NCI-H1092 treated with DMSO at 0.1 percent for 48 hours (cell line): ENCODE results near the gene APCDD1.
A peak's percentile ranks its signal among the peaks of the same experiment; 100 is the strongest.

Experiments used
- DNase-seq: peaks from one replicate; lab custom pipeline; 2025; lab: John Stamatoyannopoulos, UW

The APCDD1 gene

DNA sequence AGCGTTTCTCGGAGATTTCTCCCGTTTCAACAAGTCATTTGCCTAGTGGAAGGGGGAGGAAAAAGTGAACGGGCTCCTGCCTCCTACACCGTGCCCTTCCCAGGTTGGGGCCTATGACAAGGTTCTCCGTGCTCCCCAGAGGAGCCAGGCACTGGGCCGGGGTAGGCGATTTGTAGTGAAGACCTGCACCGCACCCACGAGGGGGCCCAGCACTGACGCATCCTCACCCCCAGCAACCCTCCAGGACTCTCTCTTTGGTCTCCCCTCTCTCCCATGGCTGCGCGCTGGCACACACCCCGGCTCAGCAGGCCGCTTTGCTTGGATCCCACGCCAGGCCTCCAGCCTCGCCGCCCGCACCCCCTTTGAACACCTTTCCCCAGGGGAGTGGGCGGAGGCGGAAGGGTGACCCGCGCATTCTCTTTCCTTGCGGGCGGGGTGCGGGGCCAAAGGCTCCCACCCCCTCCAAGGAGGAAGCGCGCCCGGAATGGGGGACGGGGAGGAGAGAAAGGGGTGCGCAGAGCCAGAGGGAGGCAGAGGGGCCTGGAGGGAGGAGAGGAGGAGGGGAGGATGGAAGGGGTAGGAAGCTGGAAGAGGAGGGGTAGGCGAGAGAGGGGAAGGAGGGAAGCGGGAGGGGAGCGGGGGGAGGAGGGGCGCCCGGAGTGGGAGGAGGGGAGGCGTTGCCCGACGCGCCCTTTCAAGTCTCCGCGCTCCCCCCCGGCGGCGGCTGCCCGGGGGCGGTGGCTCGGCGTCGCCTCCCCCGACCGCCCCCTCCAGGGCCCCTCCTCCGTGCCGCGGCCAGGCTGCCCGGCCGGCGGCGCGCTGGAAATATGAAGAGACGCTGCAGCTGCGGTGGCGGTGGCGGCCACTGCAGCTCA is at the start of gene APCDD1:
Gene APCDD1, plus strand, starts transcription at position 830 of the 875 bp plus-strand sequence. CDS start 347 bp downstream, outside the sequence.
- DNase-seq, result peak; percentile 27

- DNase-seq, result no peak
These were observed 49.4 kb upstream of the APCDD1 start for GRCh38 chr18:10405014-10405493.

DNA sequence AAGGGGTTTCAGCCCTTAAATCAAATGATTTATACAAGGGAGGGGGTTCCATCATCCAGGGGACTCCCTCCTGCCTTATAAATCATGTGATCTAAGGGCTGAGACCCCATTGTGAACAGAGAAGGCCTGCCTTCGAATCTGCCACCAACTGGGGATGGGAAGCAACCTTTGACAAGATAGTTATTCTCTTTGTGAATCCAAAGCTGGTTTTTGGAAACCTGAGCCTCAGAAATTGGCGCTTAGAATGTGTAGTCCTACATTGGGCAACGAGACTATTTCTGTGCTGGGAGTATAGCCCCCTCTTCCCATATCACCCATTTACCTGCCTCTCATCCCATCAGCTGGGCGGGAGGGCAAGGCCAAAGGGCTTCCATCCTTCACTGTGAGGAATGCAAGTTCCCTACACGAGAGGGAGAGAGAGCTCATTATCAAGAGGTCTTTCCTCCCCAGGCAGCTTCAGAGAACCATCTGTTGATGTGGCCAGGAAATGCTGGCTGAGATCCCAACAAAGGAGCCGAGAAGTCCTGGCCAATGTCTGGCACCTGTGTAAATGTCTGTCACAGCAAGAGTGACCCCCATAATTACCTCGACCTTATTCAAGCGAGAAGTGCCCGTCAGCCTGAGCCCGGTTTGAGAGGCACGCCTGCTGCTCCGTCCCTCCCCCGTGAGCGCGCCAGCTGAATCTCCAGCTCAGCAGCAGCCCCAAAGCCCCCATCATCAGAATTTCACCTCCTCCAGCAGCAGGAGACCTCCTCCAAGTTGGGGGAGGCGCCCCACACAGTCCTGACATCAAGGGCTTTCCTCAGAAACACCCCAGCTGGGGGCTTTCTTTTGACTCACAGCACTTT is 48.4 kb upstream of the APCDD1 start:
- DNase-seq, result peak; percentile 89

DNA sequence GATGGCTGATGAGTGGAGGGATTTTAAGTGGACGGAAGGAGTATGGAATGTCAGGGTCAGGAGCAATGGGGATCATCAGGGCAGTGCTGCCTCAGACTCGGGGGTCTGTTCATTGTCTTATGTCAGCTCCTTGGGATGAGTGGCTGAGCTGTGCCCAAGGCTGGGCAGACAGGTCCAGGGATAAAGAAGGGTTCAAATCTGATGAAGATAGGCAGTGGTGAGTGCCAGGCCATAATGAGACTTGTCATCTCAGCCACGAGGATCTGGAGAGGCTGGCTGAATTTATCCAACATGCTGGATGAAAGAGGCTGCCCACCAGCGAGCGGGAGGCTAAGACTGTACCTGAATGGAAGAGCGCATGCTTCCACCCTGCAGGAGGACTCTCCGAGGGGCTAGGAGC is 46.3 kb upstream of the APCDD1 start:
- no peak for DNase-seq

DNA sequence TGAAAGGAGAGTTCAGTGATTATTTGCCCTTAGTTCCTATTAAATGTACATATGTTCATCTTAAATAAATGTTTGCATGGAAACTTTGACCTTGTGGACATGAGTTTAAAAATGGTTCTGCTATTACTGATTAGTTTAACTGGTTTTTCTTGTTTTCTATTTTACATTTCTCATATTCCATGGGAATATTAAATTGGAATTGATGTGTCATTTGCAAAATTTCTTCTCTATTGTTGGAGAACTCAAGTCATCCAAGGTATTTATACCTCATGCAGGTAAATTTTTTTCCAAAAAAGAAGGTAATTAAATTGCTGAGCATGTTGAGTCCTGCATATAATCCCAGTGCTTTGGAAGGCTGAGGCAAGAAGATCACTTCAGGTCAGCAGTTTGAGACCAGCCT is 45.4 kb upstream of the APCDD1 start:
- DNase-seq, result no peak

GRCh38 chr18:10410472-10411308 is 43.7 kb upstream of the APCDD1 start:
- no peak for DNase-seq

DNA sequence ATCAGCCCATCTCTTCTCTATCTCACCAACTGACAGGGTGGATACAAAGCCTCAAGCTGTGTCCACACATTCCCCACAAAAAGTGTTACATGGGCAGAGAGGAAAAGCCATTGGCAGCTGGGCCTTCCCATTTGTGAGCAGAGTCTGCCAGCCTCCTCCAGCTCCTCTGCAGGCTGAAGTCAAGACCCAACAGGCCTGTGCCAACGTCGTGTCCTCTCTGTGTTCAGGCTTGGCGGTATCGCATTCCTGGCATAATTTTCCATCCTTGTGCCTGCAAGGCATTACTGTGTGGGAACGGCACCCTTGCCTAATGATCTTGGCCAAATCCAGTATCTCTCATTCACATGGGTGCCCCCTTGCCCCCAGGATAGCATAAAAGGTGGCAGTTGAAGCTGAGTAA is 41.5 kb upstream of the APCDD1 start:
- DNase-seq, result no peak

- no peak for DNase-seq
These were observed 40.7 kb upstream of the APCDD1 start for GRCh38 chr18:10413722-10414121.

DNA sequence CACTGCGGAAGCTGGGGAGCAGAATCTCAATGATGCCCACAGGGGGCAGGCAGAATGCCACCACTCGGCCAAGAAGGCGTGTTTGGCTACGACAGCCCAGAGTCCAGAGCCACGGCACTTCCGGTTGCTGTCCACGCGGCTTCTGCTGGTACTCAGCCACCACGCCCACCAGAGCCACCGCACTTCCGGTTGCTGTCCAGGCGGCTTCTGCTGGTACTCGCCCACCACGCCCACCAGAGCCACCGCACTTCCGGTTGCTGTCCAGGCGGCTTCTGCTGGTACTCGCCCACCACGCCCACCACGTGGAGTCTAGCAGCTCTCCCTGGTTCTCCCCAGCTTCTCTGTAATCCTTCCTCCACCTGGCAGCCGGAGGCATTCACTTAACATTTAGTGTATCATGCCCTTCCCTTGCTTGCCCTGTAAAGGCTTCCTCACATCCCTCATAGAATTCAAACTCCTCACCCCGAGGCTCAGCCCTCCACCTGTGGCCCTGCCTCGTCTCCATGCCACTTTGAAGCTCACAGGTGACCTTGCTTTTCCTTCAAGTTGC is 40.1 kb upstream of the APCDD1 start:
- DNase-seq, result no peak

DNA sequence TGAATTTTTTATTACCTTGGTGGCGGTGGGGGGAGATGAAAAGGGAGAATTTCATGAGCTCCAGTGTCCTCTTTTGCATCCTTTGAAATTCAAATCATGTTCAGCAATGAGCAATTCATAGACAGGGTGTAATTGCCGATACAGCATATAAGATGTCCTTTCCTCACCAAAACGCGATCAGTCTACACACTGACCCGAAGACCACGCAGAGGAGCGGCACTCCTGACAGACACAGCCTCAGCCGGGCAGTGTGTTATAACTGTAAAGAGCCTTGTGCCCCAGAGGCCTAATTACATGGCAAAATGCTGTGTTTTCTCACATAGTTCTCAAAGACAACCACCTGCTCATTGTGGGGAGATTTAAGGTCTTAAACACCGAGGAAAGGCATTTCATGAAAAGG is 38.4 kb upstream of the APCDD1 start:
- no peak for DNase-seq

GRCh38 chr18:10417191-10417590 is 37.2 kb upstream of the APCDD1 start:
- DNase-seq, result no peak

DNA sequence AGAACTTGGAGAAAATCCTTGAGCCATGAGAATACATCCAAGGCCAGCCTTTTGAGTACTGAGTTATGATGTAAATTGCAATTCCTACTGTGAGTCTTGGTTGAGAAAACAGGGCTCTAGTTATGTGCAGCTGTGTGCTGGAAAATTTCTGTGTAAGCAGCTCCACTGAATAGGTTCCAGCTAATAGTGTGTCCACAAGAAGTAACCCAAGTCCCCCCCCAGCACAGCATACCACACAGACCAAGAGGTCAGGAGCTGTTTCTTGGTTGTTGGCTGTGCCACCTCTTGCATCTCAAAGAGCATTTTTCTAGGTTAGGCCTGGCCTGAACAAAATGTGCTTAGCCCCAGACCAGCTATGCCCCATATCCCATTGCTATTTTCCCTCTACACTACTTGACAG is 36.8 kb upstream of the APCDD1 start:
- DNase-seq, result no peak

DNA sequence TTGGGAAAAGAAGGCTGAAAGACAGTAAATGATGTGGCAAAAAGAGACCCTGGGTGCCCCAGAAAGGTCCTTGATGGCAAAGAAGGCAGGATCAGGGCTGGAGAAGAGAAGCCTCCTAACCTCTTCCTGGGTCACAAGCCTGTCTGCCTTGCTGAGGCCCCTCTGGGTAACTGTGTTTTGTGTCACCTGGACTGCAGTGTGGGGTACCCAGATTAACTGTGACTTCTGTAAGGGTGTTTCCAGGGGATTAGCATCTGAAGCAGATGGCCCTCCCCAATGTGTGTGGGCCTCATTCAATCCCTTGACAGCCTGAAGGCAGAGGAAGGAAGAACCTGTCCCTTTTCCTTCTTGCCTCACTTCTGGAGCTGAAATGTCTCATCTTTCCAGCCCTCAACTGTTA is 35.6 kb upstream of the APCDD1 start:
- no peak for DNase-seq

GRCh38 chr18:10419420-10420103 is 34.9 kb upstream of the APCDD1 start:
- no peak for DNase-seq

GRCh38 chr18:10420561-10421352 is 33.7 kb upstream of the APCDD1 start:
- DNase-seq, result no peak

DNA sequence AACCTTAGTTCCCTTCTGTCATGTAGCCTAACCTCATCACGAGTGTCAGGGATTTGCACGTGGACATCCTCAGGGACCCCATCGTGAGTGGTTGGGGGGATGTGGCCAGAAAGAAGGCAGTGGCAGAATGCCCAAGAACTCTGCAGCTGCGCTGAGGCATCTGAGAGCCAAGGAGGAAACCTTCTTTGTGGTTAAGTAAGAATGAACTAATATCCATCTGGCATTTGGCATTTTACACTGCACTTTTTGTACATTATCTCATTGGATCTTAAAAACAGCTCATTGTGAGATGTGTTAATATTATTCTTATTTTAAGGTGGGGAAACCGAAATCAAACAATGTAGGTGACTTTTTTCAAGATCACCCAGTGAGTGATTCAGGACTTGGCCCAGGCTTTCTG is 32.6 kb upstream of the APCDD1 start:
- no peak for DNase-seq

DNA sequence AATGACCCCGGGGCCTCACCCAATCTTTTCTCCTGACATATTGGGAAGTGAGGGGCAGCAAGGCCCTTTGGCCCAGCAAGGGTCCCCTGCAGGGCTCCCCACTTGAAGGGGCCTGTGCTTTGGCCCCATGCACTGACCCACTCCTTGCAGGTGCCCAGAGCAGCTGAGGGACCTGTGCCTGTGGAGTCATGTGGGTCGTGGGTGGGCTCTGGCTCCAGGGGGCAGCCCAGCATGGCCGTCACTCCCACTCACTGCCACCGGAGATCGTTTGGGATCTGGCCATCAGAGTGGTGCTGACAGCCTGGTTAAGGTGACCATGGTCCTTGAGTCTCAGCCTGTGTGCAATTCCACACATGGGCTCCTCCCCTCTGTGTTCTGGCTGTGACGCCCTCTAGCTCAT is 31.7 kb upstream of the APCDD1 start:
- no peak for DNase-seq

DNA sequence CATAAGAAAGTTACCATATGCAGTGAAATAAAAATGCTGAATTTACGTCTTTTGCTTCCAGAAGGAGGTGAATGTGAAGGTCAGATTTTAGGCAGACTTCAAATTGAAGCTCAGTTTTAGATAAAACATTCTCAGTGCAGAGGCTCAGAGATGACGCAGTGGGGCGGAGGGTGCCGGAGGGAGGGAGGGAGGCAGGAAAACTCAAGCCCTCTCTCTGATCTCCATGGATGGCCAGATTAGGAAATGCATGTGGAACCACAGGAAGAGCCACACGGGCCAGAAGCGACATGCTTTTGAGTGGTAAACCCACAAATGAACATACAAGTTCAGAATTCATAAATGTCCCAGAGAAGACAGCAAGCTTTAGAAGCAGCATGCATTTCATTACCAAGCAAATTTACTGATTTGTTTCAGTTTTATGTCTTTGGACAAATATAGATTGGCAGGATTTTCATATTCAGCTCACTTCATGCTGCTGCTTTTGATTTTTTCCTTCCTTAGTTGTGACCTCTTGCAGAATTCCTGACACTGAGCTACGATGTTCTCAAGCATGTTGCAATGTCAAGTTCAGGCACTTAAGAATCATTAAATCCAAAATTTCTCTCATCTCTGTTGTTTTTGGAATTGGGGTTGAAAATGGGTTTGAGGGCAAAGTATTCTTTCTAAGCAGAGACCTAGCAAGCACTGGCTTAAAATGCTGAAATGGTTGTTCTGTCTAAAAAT is 29.7 kb upstream of the APCDD1 start:
- no peak for DNase-seq

GRCh38 chr18:10430677-10431076 is 23.8 kb upstream of the APCDD1 start:
- no peak for DNase-seq

DNA sequence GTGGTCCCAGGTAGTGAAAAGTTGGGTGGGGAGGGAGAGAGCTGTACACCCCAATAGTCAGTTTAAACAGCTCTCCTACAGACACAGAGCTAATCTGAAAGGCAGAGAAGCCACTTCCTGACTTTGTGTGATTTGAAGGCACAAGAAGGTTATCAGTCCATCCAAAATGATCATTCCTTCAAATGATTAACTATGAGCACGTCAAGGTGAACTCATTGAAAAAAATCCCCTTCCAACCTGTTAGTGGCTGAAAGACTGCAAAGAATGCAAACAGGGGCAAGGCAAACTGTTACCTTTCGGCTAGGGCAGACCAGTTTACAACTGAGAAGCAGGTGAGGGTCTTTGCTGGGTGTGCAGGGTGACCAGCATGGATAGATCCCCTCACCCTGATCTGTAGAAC is 22.8 kb upstream of the APCDD1 start:
- no peak for DNase-seq
